ENCODE measurements around the gene HEPN1.

DNA sequence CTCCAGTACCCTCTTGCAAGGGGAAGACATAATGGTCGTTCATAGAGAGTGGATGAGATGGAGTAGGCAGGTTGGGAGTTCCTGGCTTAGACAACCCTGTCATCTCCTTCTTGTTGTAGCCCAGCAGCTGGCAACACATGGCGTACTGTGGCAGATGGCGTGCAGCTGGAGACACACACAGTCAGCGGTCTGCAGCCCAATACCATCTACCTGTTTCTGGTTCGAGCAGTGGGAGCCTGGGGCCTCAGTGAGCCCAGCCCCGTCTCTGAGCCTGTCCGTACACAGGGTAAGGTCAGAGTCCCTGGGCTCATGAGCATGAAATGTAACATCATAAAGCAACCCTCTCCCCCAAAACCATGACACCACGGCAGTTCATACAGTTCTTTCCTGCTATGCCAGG is 45.1 kb upstream of the HEPN1 start:
- TF ChIP-seq POLR2A (IDR thresholded peaks at IDR 0.05; ENCODE audit: low read depth, low read length) (no peak), PAX5 (IDR thresholded peaks at IDR 0.05; ENCODE audit: insufficient read depth, low read length, severe bottlenecking) (no peak), TAF1 (IDR thresholded peaks at IDR 0.05; ENCODE audit: low read depth, low read length) (no peak)
